HG02840 (cell line): ENCODE data around the gene NFYC.
"Not testable (repeated sequence)": the region's sequence is repeated elsewhere in the genome, so short reads cannot be mapped to it uniquely, and the experiment has no call there.

Source experiments
- ATAC-seq: cut with Tn5 transposase; IDR thresholded peaks from one replicate; pipeline ENCODE4 v1.9.1; 2021; ENCODE audit warnings: mild to moderate bottlenecking, moderate library complexity, moderate number of reproducible peaks; ENCODE audit not compliant: unreplicated experiment, low FRiP score

NFYC gene

DNA sequence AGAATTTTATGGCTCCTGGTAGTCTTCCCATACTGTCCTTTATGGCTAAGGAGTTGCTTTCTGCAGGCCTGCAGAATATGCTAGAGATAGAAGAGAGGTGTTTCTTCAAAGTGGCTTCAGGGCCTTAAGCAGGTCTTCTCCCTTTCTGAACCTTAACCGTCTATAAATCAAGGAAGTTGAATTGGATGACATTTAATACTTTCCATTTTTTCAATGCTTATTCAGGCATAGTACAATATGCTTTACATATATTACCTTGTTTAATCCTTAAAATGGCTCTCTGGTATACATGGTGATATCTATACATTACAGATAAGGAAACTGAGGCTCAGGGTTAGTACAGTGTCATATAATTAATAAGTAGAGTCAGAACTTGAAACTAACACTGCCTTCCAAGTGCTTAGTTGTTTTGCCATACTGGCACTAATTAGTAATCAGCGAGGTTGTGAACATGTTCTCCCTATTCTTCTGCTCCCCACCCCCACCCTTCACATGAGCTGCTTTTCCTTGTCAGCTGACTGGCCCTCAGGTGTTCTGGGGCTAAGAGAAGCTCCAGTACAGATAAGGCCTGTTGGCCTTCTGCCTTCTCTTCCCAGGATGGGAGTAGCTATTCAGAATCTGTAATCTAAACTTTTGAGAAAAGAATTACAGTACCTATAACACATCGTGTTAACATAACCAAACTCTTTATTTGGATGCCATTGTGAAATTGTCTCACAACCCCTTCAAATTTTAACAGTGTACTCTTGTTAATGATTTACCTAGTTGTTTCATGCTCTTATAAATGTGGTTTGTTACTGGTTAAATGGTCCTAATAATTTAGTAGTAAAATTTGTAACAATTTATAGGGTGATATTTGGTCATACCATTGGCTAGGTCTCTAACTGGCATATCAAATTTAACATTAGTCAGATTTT, 13.6 kb downstream of the NFYC start:
- no peak for ATAC-seq

DNA sequence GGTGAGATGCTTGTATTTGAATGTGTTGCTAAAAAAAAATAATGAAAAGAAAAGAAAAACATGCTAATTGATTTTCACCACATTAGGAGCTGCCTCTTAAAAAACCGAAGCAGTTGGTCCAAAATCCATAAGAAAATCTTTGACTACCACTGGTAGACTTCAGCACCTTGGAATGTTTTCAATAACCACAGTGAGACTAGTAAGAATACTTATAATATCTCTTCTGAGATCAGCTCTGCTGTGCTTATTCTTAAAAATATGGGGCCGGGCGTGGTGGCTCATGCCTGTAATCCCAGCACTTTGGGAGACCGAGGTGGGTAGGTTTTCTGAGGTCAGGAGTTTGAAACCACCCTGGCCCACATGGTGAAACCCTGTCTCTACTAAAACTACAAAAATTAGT, 15.1 kb downstream of the NFYC start:
- ATAC-seq: no peak

DNA sequence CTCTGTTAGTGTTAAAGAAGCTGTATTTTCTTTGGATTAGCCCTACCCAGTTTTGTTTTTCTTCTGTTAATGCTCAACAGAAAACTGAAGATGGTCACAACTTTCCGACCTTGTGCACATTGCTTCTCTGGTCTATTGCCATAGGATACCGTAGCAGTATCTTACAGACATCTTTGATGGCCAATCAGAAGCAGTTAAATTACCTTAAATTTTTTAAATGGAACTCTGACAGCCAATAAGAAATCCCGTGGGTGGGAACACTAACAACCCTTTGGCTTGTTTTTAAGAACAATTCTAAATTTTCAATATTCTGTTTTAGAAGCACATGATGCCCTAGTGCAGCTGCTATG, 17.2 kb downstream of the NFYC start:
- ATAC-seq: peak; percentile 54

DNA sequence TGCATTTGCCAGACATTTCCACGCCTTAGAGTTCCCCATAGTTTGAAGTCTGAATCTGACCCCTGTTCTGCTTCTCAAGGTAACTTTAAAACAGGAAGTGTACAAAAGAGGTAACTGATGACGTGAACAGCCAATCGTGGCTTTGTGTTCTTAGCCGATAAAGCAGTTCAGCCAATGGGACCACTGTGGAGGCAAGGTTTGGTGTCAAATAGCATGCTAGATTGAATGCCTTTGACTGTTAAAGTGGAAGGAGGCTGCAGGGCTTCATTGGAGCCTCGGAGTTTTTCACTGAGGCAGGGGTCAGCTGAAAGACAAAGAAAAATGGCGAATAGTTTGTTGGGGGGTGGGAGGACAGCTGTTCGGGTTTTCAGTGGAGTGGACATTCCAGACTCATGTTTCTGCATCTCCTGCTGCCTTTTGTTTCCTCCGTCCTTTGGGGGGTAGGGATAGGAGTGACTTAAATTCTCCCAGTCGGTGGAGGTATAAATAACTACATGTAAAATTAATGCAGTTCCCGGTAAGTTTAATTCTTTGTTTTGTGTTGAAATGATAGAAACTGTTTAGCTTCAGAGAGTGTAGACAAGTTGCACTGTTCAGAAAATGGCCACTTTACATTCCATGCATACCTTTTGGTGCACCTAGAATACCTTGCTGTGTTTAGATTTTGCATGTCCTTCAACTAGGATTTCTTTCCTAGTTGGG, 17.7 kb downstream of the NFYC start:
- ATAC-seq: peak; percentile 82

- no peak for ATAC-seq
These were observed 18.3 kb downstream of the NFYC start for GRCh38 chr1:40709802-40710278.

GRCh38 chr1:40710581-40711315, 19.2 kb downstream of the NFYC start:
- ATAC-seq: no peak

GRCh38 chr1:40711465-40712404, 20.2 kb downstream of the NFYC start:
- ATAC-seq: no peak

- ATAC-seq: no peak
These were observed 21.0 kb downstream of the NFYC start for GRCh38 chr1:40712405-40712944.

- no peak for ATAC-seq
These were observed 21.5 kb downstream of the NFYC start for GRCh38 chr1:40712997-40713396.

GRCh38 chr1:40715491-40716059, 24.1 kb downstream of the NFYC start:
- no peak for ATAC-seq

- no peak for ATAC-seq
These were observed 25.6 kb downstream of the NFYC start for GRCh38 chr1:40717065-40717464.

DNA sequence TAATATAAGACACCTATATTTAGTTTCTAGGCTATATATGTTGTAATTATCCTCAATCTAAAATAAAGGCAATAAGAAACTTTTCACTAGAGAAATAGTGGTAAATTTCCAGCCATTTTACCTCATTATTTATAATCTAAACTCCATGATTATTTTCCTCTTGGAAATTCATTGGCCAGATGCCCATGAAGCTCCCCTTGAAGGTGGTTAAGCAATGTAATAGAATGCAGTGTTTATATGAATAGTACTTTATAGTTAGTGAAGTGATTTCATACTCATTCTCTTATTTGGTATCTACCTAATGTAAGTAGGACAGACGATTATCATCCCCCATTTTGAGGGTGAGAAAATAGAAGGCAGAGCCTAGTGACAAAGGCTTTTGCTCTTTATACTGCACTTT, 26.5 kb downstream of the NFYC start:
- ATAC-seq: no peak

- no peak for ATAC-seq
These were observed 29.0 kb downstream of the NFYC start for GRCh38 chr1:40720493-40720892.

GRCh38 chr1:40722622-40723021, 31.1 kb downstream of the NFYC start:
- ATAC-seq: no peak

GRCh38 chr1:40723196-40723955, 31.9 kb downstream of the NFYC start:
- ATAC-seq: no peak

- not testable (repeated sequence) for ATAC-seq
These were observed 36.2 kb downstream of the NFYC start for GRCh38 chr1:40727662-40728061.

- not testable (repeated sequence) for ATAC-seq
These were observed 37.9 kb downstream of the NFYC start for GRCh38 chr1:40729316-40729862.

GRCh38 chr1:40732756-40733301, 41.3 kb downstream of the NFYC start:
- ATAC-seq: no peak
